Measurements from ENCODE around the gene KHDC1L. TPM values are rescaled to one million over a fixed set of nuclear protein-coding genes. Genes with fewer than 3 reads are reported as not detected.
"Not testable (repeated sequence)": the region's sequence is repeated elsewhere in the genome, so short reads cannot be mapped to it uniquely, and the experiment has no call there.

Gene KHDC1L
- total and polyA plus RNA-seq, 5 experiments from 2014 or later, result not detected

GRCh38 chr6:73240730-73241129 is 15.4 kb upstream of the KHDC1L start:
- POLR2A ChIA-PET, result no interaction called here
- ATAC-seq (no peak), DNase-seq (no peak)
- H3K9me3 Mint-ChIP-seq, result peaks cover 0 to under 1% (median 0%) of the 10 kb centered on the region in 9 donors
- no peak overlapping the region for H3K4me3 Mint-ChIP-seq
- H3K36me3 Mint-ChIP-seq, result no peaks in the 10 kb centered on the region
- peaks cover 2 to 9% (median 4%) of the 10 kb centered on the region in 5 donors for H3K27me3 Mint-ChIP-seq
- H3K4me1 Mint-ChIP-seq, result no peaks in the 10 kb centered on the region
- H3K27ac Mint-ChIP-seq, result no peak overlapping the region

GRCh38 chr6:73236144-73236750 is 11.0 kb upstream of the KHDC1L start:
- Mint-ChIP-seq H3K27ac (no peak overlapping the region), H3K4me1 (no peaks in the 10 kb centered on the region), H3K27me3 (peaks cover 0 to 2% (median 0%) of the 10 kb centered on the region in 5 donors), H3K9me3 (peaks cover 0 to 2% (median 0%) of the 10 kb centered on the region in 9 donors), H3K4me3 (no peak overlapping the region), H3K36me3 (no peaks in the 10 kb centered on the region)
- DNase-seq, result no peak
- no peak for ATAC-seq
- POLR2A ChIA-PET, result no interaction called here

GRCh38 chr6:73234733-73235132 is 9.4 kb upstream of the KHDC1L start:
- ATAC-seq (no peak), DNase-seq (no peak)
- POLR2A ChIA-PET, result no interaction called here
- Mint-ChIP-seq H3K4me3 (no peak overlapping the region), H3K36me3 (no peaks in the 10 kb centered on the region), H3K27ac (no peak overlapping the region), H3K27me3 (no peaks in the 10 kb centered on the region), H3K9me3 (peaks cover 0 to 2% (median 0%) of the 10 kb centered on the region in 9 donors), H3K4me1 (no peaks in the 10 kb centered on the region)

- H3K27ac Mint-ChIP-seq, DNase-seq, H3K4me1 Mint-ChIP-seq, H3K4me3 Mint-ChIP-seq, H3K27me3 Mint-ChIP-seq, H3K9me3 Mint-ChIP-seq, POLR2A ChIA-PET, H3K36me3 Mint-ChIP-seq, ATAC-seq: not testable (repeated sequence)
These were observed 8.7 kb upstream of the KHDC1L start for GRCh38 chr6:73233971-73234370.

- no peak overlapping the region for H3K4me3 Mint-ChIP-seq
- no peaks in the 10 kb centered on the region for H3K4me1 Mint-ChIP-seq
- peaks cover 0 to 2% (median 0%) of the 10 kb centered on the region in 9 donors for H3K9me3 Mint-ChIP-seq
- H3K27ac Mint-ChIP-seq, result no peak overlapping the region
- H3K36me3 Mint-ChIP-seq, result no peaks in the 10 kb centered on the region
- POLR2A ChIA-PET, result no interaction called here
- ATAC-seq (no peak), DNase-seq (no peak)
- H3K27me3 Mint-ChIP-seq, result no peaks in the 10 kb centered on the region
These were observed 7.8 kb upstream of the KHDC1L start for GRCh38 chr6:73233048-73233447.

- Mint-ChIP-seq H3K4me1 (no peaks in the 10 kb centered on the region), H3K4me3 (no peak overlapping the region), H3K27ac (no peak overlapping the region), H3K27me3 (no peaks in the 10 kb centered on the region), H3K9me3 (peaks cover 0 to 2% (median 0%) of the 10 kb centered on the region in 9 donors), H3K36me3 (no peaks in the 10 kb centered on the region)
- DNase-seq, result no peak
- POLR2A ChIA-PET, result no interaction called here
- ATAC-seq, result no peak
These were observed 6.7 kb upstream of the KHDC1L start for GRCh38 chr6:73231986-73232391.

GRCh38 chr6:73227606-73228255 is 2.4 kb upstream of the KHDC1L start:
- no peak for ATAC-seq
- no peak for DNase-seq
- H3K9me3 Mint-ChIP-seq, result no peaks in the 10 kb centered on the region
- no peak overlapping the region for H3K27ac Mint-ChIP-seq
- H3K4me3 Mint-ChIP-seq, result no peak overlapping the region
- no peaks in the 10 kb centered on the region for H3K4me1 Mint-ChIP-seq
- H3K36me3 Mint-ChIP-seq, result no peaks in the 10 kb centered on the region
- POLR2A ChIA-PET, result no interaction called here
- no peaks in the 10 kb centered on the region for H3K27me3 Mint-ChIP-seq

- ATAC-seq, result no peak
- no peak for DNase-seq
These were observed 8.4 kb downstream of the KHDC1L start for GRCh38 chr6:73216859-73217258.

GRCh38 chr6:73209117-73209516 is 16.2 kb downstream of the KHDC1L start:
- no peaks in the 10 kb centered on the region for H3K36me3 Mint-ChIP-seq
- DNase-seq, result no peak
- H3K27me3 Mint-ChIP-seq, result peaks cover 0 to 10% (median 1%) of the 10 kb centered on the region in 5 donors
- H3K9me3 Mint-ChIP-seq, result peaks cover 0 to 4% (median 0%) of the 10 kb centered on the region in 9 donors
- ATAC-seq, result no peak
- POLR2A ChIA-PET, result no interaction called here
- no peak overlapping the region for H3K27ac Mint-ChIP-seq
- no peak overlapping the region for H3K4me3 Mint-ChIP-seq
- H3K4me1 Mint-ChIP-seq, result no peaks in the 10 kb centered on the region

More at GRCh38 chr6:73216859-73217258, 8.4 kb downstream of the KHDC1L start:
- no peak overlapping the region for H3K4me3 Mint-ChIP-seq
- peaks cover 0 to 4% (median 0%) of the 10 kb centered on the region in 3 donors for H3K36me3 Mint-ChIP-seq
- H3K27ac Mint-ChIP-seq, result no peak overlapping the region
- POLR2A ChIA-PET, result no interaction called here
- peaks cover 0 to 6% (median 0%) of the 10 kb centered on the region in 9 donors for H3K9me3 Mint-ChIP-seq
- peaks cover 0 to 8% (median 2%) of the 10 kb centered on the region in 5 donors for H3K27me3 Mint-ChIP-seq
- H3K4me1 Mint-ChIP-seq, result no peaks in the 10 kb centered on the region

GRCh38 chr6:73207221-73207837 is 18.0 kb downstream of the KHDC1L start:
- DNase-seq, result no peak
- no peak for ATAC-seq
- no peaks in the 10 kb centered on the region for H3K4me1 Mint-ChIP-seq
- peaks cover 0 to 4% (median 0%) of the 10 kb centered on the region in 9 donors for H3K9me3 Mint-ChIP-seq
- peaks cover 0 to 10% (median 1%) of the 10 kb centered on the region in 5 donors for H3K27me3 Mint-ChIP-seq
- POLR2A ChIA-PET, result no interaction called here
- H3K36me3 Mint-ChIP-seq, result no peaks in the 10 kb centered on the region
- no peak overlapping the region for H3K27ac Mint-ChIP-seq
- no peak overlapping the region for H3K4me3 Mint-ChIP-seq

GRCh38 chr6:73204252-73204651 is 21.0 kb downstream of the KHDC1L start:
- no peak for DNase-seq
- Mint-ChIP-seq H3K27me3 (peaks cover 0 to 10% (median 1%) of the 10 kb centered on the region in 5 donors), H3K4me3 (no peak overlapping the region), H3K36me3 (no peaks in the 10 kb centered on the region), H3K9me3 (peaks cover 0 to 4% (median 0%) of the 10 kb centered on the region in 9 donors), H3K4me1 (no peaks in the 10 kb centered on the region), H3K27ac (no peak overlapping the region)
- POLR2A ChIA-PET, result no interaction called here
- ATAC-seq, result no peak

- Mint-ChIP-seq H3K36me3 (no peaks in the 10 kb centered on the region), H3K27me3 (peaks cover 0 to 10% (median 1%) of the 10 kb centered on the region in 5 donors), H3K9me3 (peaks cover 0 to 4% (median 0%) of the 10 kb centered on the region in 9 donors), H3K4me3 (no peak overlapping the region), H3K27ac (no peak overlapping the region), H3K4me1 (no peaks in the 10 kb centered on the region)
- no peak for DNase-seq
- no peak for ATAC-seq
- POLR2A ChIA-PET, result no interaction called here
These were observed 22.2 kb downstream of the KHDC1L start for GRCh38 chr6:73203098-73203497.

- no peaks in the 10 kb centered on the region for H3K9me3 Mint-ChIP-seq
- ATAC-seq, result no peak
- peaks cover 0 to 8% (median 2%) of the 10 kb centered on the region in 3 donors for H3K36me3 Mint-ChIP-seq
- no peaks in the 10 kb centered on the region for H3K4me1 Mint-ChIP-seq
- POLR2A ChIA-PET, result no interaction called here
- H3K4me3 Mint-ChIP-seq, result no peak overlapping the region
- no peak overlapping the region for H3K27ac Mint-ChIP-seq
- H3K27me3 Mint-ChIP-seq, result no peaks in the 10 kb centered on the region
- DNase-seq, result no peak
These were observed 24.6 kb downstream of the KHDC1L start for GRCh38 chr6:73200735-73201134.

All from naive thymus-derived CD8-positive, alpha-beta T cell (primary cell).